Measurements from ENCODE around the gene MLLT1.
"Not testable (repeated sequence)": the region's sequence is repeated elsewhere in the genome, so short reads cannot be mapped to it uniquely, and the experiment has no call there.

The MLLT1 gene

DNA sequence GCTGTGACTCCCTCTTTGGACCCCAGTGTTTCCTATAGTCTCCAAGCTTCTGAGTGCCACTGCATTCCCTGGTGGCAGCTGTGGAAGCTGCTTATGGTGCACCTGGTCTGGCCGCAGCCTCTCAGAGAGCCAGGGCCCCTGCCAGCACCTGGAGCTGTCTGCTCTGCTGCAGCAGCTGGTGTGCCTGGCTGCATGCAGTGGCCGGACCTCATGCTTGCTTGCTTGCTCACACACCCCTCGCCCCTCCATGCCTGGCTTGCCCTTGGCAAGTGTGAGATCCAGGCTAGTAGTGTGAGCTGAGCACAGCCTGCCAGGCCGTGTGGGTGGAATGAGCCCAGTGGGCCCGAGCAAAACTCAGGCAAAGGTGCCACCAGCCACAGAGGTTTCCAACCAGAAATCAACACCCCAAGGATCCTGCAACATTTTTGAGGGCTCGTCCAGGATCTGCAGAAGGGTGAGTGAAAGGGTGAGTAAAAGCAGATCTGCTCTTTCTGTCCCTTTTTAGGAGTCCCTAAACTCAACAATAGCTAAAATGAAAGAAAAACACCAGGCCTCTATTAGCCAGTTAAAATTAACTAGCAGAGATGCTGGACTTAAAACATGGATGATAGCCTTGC, 7.6 kb upstream of the MLLT1 start:
- Mint-ChIP-seq H3K27me3 (peaks cover 15% of the 10 kb centered on the region), H3K9me3 (peaks cover 40% of the 10 kb centered on the region), H3K4me1 (no peaks in the 10 kb centered on the region), H3K27ac (no peak overlapping the region), H3K4me3 (no peak overlapping the region), H3K36me3 (peaks cover 4% of the 10 kb centered on the region)
- DNase-seq, result no peak
- CTCF ChIA-PET, result no interaction called here

DNA sequence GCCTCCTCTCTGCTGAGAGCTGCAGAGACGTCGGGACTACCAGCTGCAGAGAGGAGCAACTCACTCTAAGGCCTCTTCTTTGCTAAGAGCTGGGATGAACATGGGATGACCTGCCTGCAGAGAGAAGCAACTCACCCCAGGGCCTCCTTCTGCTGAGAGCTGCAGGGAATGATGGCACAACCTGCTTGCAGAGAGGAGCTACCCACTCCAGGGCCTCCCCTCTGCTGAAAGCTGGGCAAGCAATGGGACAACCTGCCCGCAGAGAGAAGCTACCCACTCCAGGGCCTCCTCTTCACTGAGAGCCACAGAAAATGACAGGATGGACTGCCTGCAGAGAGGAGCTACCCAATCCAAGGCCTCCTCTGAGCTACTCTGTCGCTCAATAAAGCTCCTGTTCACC, 6.9 kb upstream of the MLLT1 start:
- peaks cover 4% of the 10 kb centered on the region for H3K36me3 Mint-ChIP-seq

DNA sequence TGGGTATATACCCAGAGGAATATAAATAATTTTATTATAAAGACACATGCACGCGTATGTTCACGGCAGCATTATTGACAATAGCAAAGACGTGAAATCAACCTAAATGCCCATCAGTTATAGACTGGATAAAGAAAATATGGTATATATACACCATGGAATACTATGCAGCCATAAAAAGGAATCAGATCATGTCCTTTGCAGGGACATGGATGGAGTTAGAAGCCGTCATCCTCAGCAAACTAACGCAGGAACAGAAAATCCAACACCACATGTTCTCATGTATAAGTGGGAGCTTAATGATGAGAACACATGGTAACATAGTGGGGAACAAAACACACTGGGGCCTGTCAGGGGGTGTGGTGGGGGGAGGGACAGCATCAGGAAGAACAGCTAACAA, 2.6 kb upstream of the MLLT1 start:
- H3K4me1 Mint-ChIP-seq, result peaks cover 20% of the 10 kb centered on the region
- H3K36me3 Mint-ChIP-seq, result not testable (repeated sequence)

More for the DNA sequence above, 6.9 kb upstream of the MLLT1 start:
- no peak overlapping the region for H3K4me3 Mint-ChIP-seq
- peaks cover 35% of the 10 kb centered on the region for H3K9me3 Mint-ChIP-seq
- H3K27me3 Mint-ChIP-seq, result peaks cover 16% of the 10 kb centered on the region
- no peaks in the 10 kb centered on the region for H3K4me1 Mint-ChIP-seq
- DNase-seq, result no peak
- no peak overlapping the region for H3K27ac Mint-ChIP-seq
- CTCF ChIA-PET, result no interaction called here

DNA sequence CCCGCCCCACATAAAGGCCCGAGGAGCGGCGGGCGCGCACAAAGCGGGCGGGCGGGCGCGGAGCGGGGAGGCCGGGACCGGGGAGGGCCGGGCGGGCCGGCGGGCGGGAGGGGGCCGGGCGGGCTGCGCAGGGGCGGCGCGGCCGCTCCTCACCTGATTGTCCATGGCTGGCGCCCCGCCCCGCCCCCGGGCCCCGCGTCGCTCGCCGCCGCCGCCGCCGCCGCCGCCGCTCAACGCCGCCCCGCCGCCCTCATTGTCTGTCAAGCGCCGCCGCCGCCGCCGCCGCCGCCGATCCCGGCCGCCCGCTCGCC, 200 bp downstream of the MLLT1 start:
- Mint-ChIP-seq H3K4me3 (peak overlapping the region; percentile 65), H3K27ac (no peak overlapping the region), H3K27me3 (peaks cover 16% of the 10 kb centered on the region), H3K4me1 (peaks cover 34% of the 10 kb centered on the region), H3K36me3 (peaks cover 5% of the 10 kb centered on the region), H3K9me3 (no peaks in the 10 kb centered on the region)
- CTCF ChIA-PET, result interaction anchor here (0.9 to 1.2 kb wide), 2 partner anchors 18 to 61 kb away, joined by 3 to 10 read pairs; no protein-coding TSS in a partner anchor
- no peak for DNase-seq

More for the DNA sequence above, 2.6 kb upstream of the MLLT1 start:
- CTCF ChIA-PET, H3K9me3 Mint-ChIP-seq, H3K4me3 Mint-ChIP-seq, DNase-seq, H3K27ac Mint-ChIP-seq: not testable (repeated sequence)
- H3K27me3 Mint-ChIP-seq, result peaks cover 23% of the 10 kb centered on the region

DNA sequence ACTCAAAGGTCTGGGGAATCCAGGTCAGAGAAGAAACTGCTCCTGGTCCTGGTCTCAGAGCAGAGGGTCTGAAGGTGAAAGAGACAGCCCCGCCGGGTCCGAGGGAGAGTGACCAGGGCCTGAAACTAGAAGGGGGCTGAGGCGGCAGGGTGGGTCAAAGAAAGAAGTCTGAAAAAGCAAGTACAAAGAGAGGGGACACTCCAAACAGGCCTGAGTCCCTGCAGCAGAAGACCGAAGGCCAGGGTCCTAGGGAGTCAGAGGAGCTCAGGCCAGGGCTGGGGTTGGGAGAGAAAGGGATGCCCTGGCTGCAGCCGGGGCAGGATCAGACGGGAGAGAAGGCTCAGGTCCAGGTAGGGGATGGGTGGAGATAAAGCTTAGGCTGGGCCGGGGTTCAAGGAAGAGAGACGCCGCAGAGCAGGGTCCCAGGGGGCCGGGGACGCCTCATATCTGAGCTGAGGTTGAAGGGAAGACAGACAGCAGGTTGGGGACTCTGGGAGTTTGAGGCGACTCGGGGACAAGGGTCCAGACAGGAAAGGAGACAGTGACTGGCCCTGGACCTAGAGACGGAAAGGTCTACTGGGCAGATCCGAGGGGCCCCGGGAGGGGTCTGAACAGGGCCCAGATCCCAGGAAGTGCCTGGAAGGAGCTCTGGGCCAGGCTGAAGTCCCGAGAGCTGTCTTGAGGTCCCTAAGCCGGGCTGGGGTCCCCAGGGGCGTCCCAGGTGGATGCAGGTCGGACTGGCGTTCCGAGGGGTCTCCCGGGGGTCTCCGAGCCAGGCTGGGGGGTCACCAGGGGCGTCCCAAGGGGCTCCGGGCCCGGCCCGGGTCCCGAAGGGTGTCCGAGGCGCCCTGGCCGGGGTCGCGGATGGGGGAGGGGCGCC, 795 bp downstream of the MLLT1 start:
- Mint-ChIP-seq H3K27ac (peak overlapping the region; percentile 86), H3K36me3 (peaks cover 5% of the 10 kb centered on the region), H3K27me3 (peaks cover 16% of the 10 kb centered on the region), H3K4me3 (peak overlapping the region; percentile 95), H3K4me1 (peaks cover 34% of the 10 kb centered on the region), H3K9me3 (no peaks in the 10 kb centered on the region)
- CTCF ChIA-PET, result interaction anchor here (0.5 to 1.2 kb wide), 3 partner anchors 17 to 756 kb away, joined by 3 to 10 read pairs (median 3); no protein-coding TSS in a partner anchor
- DNase-seq, result no peak

DNA sequence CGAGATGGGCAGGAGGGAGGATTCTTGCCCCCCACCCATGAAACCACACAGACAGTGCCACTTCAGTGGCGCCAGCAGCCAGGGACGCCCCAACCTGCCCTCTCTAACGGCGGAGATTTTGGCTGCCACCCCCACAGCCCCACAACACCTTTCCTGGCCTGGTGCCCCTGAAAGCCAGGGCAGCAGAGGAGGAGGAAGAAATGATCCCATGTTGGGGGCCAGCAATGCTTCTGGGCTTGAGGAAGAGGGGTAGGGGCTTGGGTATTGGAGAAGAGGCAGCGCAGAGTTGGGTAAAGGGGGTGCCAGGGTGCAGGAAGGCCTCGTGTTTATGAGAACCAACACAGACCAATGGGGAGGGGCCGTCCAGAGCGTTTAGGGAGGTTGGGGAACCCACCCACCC, 1.7 kb downstream of the MLLT1 start:
- H3K4me3 Mint-ChIP-seq, result peak overlapping the region; percentile 95
- peaks cover 34% of the 10 kb centered on the region for H3K4me1 Mint-ChIP-seq
- DNase-seq, result no peak
- H3K27ac Mint-ChIP-seq, result peak overlapping the region; percentile 86
- H3K9me3 Mint-ChIP-seq, result no peaks in the 10 kb centered on the region
- peaks cover 5% of the 10 kb centered on the region for H3K36me3 Mint-ChIP-seq
- CTCF ChIA-PET, result no interaction called here
- peaks cover 14% of the 10 kb centered on the region for H3K27me3 Mint-ChIP-seq

DNA sequence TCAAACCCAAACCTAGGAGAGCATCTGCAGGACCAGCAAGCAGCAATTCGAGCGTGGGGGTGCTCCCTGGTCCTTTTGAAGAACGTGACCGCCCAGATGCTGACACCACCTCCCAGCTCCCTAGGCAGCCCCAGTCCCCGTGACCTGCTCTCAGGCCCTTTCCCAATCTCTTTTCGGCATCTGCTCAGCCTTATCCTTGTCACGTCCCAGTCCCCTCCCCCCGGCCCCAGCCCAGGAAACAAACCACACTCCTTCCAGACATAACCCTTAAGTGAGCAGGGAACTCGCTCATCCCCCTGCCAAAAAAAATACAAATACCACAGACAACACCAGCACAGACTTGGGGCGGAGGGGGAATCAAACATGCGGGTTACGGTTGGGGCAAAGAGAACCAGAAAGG, 3.3 kb downstream of the MLLT1 start:
- no peak overlapping the region for H3K27ac Mint-ChIP-seq
- H3K9me3 Mint-ChIP-seq, result no peaks in the 10 kb centered on the region
- peaks cover 7% of the 10 kb centered on the region for H3K27me3 Mint-ChIP-seq
- H3K4me3 Mint-ChIP-seq, result no peak overlapping the region
- peaks cover 37% of the 10 kb centered on the region for H3K4me1 Mint-ChIP-seq
- DNase-seq, result no peak
- peaks cover 5% of the 10 kb centered on the region for H3K36me3 Mint-ChIP-seq
- CTCF ChIA-PET, result interaction anchor here (0.7 kb wide), 1 partner anchor 149 kb away, joined by 3 read pairs; no protein-coding TSS in a partner anchor

DNA sequence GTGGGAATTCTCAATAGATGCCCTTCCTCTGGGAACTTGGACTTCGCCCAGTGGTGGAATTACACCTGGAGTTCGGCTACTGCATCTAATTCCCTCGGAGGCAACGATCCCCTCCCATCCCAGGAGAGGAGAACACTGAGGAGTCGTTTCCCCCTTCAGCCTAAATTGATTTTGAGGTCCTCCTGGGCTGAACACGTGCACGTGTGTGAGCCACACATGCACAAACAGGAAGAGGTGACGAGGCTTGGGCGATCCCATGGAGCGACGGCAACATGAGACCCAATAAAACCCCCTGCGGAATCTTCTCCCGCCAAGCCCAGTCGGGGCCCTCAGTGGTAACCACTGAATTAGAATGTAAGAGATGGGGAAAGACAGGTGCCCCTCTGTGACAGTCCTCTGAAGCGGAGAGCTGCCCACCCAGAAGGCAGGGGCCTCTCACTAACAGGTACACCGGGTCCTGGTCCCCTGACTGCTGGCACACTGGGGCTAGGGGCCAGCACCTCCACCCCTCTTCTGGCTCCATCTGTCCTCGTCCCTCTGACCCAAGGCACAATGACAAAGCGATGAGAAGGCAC, 4.5 kb downstream of the MLLT1 start:
- no peaks in the 10 kb centered on the region for H3K9me3 Mint-ChIP-seq
- no peak for DNase-seq
- H3K36me3 Mint-ChIP-seq, result peaks cover 10% of the 10 kb centered on the region
- no peaks in the 10 kb centered on the region for H3K27me3 Mint-ChIP-seq
- H3K4me3 Mint-ChIP-seq, result no peak overlapping the region
- peak overlapping the region; percentile 42 for H3K27ac Mint-ChIP-seq
- CTCF ChIA-PET, result no interaction called here
- peaks cover 35% of the 10 kb centered on the region for H3K4me1 Mint-ChIP-seq

DNA sequence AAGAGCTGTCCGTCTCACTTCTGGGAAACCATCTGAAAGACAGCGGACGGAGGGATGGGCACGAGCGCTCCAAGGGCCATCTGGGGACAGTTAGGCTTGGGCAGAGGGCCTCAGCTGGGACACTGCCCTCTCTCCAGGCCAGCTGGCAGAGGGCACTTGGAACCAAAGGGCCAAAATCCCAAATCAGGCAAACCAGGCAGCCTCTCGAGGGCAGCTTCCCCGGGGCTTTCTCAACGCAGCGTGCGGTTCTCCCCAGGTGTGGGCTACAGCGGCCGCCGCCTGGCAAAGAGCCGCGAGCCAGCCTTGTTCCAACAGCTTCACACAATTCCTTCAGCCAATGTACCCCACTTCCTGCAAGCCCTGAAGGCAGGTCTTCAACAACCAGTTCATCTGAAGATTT, 5.0 kb downstream of the MLLT1 start:
- H3K27ac Mint-ChIP-seq, result no peak overlapping the region
- no peak overlapping the region for H3K4me3 Mint-ChIP-seq
- CTCF ChIA-PET, result no interaction called here
- peaks cover 15% of the 10 kb centered on the region for H3K36me3 Mint-ChIP-seq
- DNase-seq, result no peak
- peaks cover 35% of the 10 kb centered on the region for H3K4me1 Mint-ChIP-seq
- H3K9me3 Mint-ChIP-seq, result no peaks in the 10 kb centered on the region
- H3K27me3 Mint-ChIP-seq, result no peaks in the 10 kb centered on the region

DNA sequence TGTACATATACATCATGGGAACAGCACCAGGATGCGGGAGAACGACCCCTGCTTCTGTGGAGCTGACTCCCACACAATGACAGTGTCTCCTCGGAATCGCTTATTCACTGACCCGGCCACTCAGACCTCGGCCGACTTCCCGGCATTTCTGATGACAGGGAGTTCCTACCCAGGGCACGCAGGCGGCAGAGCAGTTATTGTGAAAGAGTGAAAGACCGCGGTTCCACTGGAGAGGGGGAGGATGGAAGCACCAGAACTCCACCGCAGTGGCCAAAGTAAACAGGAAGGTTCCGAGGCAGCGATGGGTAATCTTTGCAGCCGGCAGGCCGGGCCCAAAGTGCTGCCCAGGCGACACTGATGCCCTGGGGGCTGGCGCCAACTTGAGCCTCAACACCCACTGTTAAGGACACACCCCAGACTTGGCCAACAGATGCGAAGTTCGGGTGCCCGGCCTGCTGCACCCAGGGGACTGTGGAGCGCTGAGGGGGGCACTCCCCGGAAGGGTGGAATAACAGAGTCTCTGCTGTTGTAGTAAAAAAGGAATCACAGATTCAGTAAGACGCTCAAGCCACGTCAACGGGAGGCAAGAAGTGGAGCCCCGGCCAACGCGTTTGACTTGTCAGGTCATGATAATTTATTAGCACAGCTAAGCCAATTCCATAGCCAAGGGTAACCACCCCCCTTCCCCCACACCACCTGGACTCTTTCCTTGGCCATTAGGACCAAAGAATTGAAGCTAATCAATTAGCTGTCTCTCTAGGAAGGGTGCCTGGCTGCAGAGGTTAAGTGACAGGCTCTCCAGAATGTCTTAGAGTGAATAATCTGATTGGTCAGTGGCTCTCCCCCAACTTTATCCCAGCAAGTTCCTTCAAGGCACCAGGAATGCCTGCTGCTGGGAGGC, 5.8 kb downstream of the MLLT1 start:
- H3K27ac Mint-ChIP-seq, result no peak overlapping the region
- H3K9me3 Mint-ChIP-seq, result no peaks in the 10 kb centered on the region
- DNase-seq, result no peak
- CTCF ChIA-PET, result no interaction called here
- H3K27me3 Mint-ChIP-seq, result no peaks in the 10 kb centered on the region
- H3K4me3 Mint-ChIP-seq, result no peak overlapping the region
- H3K36me3 Mint-ChIP-seq, result peaks cover 18% of the 10 kb centered on the region
- H3K4me1 Mint-ChIP-seq, result peaks cover 32% of the 10 kb centered on the region

DNA sequence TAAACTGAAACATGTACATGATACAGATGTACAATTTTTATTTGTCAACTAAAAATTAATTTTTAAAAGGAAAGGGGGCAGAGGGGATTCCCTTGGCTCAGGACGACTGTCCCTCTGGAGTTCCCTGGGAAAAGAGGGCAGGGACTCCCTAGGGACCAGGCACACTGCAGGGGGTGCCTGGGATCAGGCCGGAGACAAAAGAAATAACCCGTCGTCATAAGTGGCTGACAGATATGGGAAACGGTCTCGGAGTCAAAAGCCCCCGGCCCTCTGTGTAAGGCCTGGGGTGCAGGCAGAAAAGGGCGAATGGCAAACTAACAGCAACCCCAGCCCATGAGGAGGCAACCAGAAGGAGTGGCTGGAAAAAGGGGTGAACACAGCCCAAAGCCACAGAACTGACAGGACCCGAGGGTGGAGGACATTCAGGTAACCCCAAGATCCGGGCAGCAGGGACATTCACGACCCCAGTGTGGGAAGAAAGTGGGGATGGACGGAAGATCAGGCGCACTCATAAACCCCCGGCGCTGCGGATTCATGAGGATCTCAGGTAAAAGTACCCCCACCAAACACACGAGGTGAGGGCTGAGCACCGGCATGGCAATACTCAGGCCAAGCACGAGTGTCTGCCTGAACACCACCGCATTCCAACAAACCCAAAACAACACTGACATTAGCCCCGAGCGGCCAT, 6.7 kb downstream of the MLLT1 start:
- no peak overlapping the region for H3K27ac Mint-ChIP-seq
- H3K27me3 Mint-ChIP-seq, result no peaks in the 10 kb centered on the region
- no peak for DNase-seq
- H3K36me3 Mint-ChIP-seq, result peaks cover 18% of the 10 kb centered on the region
- peaks cover 23% of the 10 kb centered on the region for H3K4me1 Mint-ChIP-seq
- CTCF ChIA-PET, result no interaction called here
- no peaks in the 10 kb centered on the region for H3K9me3 Mint-ChIP-seq
- no peak overlapping the region for H3K4me3 Mint-ChIP-seq

DNA sequence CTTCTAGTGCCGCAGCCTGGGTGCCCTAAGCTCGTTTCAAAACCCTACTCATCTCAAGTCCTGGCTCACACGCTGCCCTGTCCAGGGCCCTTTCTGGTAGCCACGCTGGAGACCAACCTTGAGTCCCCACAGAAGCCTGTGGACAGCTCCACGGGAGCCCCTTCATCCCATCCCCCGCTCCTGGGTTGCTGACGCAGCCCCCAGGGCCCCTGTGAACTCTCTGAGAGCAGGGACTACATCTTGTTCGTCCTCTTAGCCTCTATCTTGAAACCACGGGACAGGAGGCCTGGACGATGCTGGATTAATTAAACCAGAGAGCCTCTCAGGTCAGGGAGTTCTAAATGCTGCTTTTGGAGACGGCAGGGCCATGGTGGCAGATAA, 7.4 kb downstream of the MLLT1 start:
- Mint-ChIP-seq H3K4me3 (no peak overlapping the region), H3K36me3 (peaks cover 18% of the 10 kb centered on the region), H3K9me3 (no peaks in the 10 kb centered on the region), H3K27me3 (no peaks in the 10 kb centered on the region), H3K4me1 (peaks cover 17% of the 10 kb centered on the region), H3K27ac (no peak overlapping the region)
- no peak for DNase-seq
- CTCF ChIA-PET, result interaction anchor here (1.2 kb wide), 1 partner anchor 27 kb away, joined by 3 read pairs; no protein-coding TSS in a partner anchor

DNA sequence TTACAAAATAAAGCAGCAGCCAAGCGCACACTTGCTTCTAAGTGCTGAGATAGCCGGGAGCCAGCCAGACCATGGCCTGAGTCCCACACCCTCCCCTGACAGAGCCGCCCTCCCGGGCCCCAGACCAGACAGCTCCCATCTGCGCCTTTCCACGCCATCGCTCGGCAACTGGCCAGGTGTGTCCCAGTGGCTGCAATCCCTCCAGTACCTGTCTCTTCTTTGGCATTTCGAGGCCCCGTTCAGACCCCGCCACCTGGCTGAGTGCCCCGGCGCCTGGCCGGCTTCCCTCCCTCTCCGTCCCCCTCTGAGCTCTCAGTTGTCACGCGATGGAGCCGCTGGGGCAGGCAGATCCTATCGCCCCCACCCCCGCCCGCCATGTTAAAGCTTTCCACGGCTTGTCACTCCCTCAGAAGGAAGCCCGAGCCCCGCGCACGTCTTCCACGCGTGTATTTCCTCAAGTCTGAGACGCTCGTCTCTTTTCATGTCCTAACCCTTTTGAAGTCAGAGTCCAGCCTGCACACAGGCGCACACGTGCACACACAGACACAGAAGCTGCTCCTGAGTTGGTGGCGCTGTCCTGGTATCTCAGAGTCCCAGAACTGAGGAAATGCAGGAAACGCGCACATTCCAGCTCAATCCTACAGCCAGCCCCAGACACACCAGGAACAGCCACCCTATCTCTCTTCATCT, 7.9 kb downstream of the MLLT1 start:
- Mint-ChIP-seq H3K36me3 (peaks cover 18% of the 10 kb centered on the region), H3K4me1 (peaks cover 14% of the 10 kb centered on the region)

More for the DNA sequence above, 7.9 kb downstream of the MLLT1 start:
- CTCF ChIA-PET, result interaction anchor here (1.2 to 2.2 kb wide), 3 partner anchors 12 to 53 kb away, joined by 3 to 7 read pairs (median 5); no protein-coding TSS in a partner anchor
- no peak overlapping the region for H3K27ac Mint-ChIP-seq
- no peak for DNase-seq
- H3K9me3 Mint-ChIP-seq, result no peaks in the 10 kb centered on the region
- H3K27me3 Mint-ChIP-seq, result no peaks in the 10 kb centered on the region
- H3K4me3 Mint-ChIP-seq, result no peak overlapping the region
